Astrocyte (in vitro differentiated cells and primary cell): ENCODE measurements around the gene CFAP97D2. TPM values are rescaled to one million over a fixed set of nuclear protein-coding genes. Genes with fewer than 3 reads are reported as not detected.

ENCODE experiments used
- DNase-seq: peaks from one replicate; pipeline ENCODE4 v3.0.0-alpha.2; 2010; ENCODE audit warnings: low read depth
- FAIRE-seq: peaks from 2 replicates; lab custom pipeline; 2011; peaks lifted over from hg19 to GRCh38; lab: Jason Lieb, UNC
- H2AFZ ChIP-seq: 2 replicates; pipeline ENCODE4 v1.6.0; 2012; ENCODE audit warnings: low read depth, low read length, inconsistent platforms
- H3K27ac ChIP-seq: 2 replicates; pipeline ENCODE4 v1.5.1; 2011; ENCODE audit warnings: low read depth, low read length, inconsistent platforms
- H3K27me3 ChIP-seq: 2 replicates; pipeline ENCODE4 v1.6.0; 2011; ENCODE audit warnings: low read length, inconsistent platforms; ENCODE audit not compliant: insufficient read depth
- H3K36me3 ChIP-seq: 2 replicates; pipeline ENCODE4 v1.5.1; 2011; ENCODE audit warnings: low read length, inconsistent platforms; ENCODE audit not compliant: insufficient read depth
- H3K4me1 ChIP-seq: 2 replicates; pipeline ENCODE4 v1.5.1; 2011; ENCODE audit warnings: low read length, inconsistent platforms; ENCODE audit not compliant: insufficient read depth
- H3K4me2 ChIP-seq: 2 replicates; pipeline ENCODE4 v1.6.0; 2012; ENCODE audit warnings: low read length, inconsistent platforms
- H3K4me3 ChIP-seq: 2 replicates; pipeline ENCODE4 v1.5.1; 2011; ENCODE audit warnings: low read depth, mild to moderate bottlenecking, low read length, inconsistent platforms; ENCODE audit not compliant: insufficient read depth
- H3K79me2 ChIP-seq: 2 replicates; pipeline ENCODE4 v1.6.0; 2012; ENCODE audit warnings: mild to moderate bottlenecking, low read length, inconsistent platforms; ENCODE audit not compliant: insufficient read depth
- H3K9ac ChIP-seq: 2 replicates; pipeline ENCODE4 v1.6.0; 2012; ENCODE audit warnings: mild to moderate bottlenecking, low read length, inconsistent platforms
- H3K9me3 ChIP-seq: 2 replicates; pipeline ENCODE4 v1.5.1; 2012; ENCODE audit warnings: low read depth, mild to moderate bottlenecking, low read length, inconsistent platforms; ENCODE audit not compliant: insufficient read depth
- H4K20me1 ChIP-seq: 2 replicates; pipeline ENCODE4 v1.6.0; 2012; ENCODE audit warnings: low read length, inconsistent platforms; ENCODE audit not compliant: insufficient read depth
- H3K27ac Mint-ChIP-seq: one replicate; pipeline ENCODE4 v1.8.0; 2021; ENCODE audit warnings: mild to moderate bottlenecking, mixed read lengths; ENCODE audit not compliant: unreplicated experiment
- H3K27me3 Mint-ChIP-seq: one replicate; pipeline ENCODE4 v1.8.0; 2021; ENCODE audit warnings: low read depth, mixed read lengths; ENCODE audit not compliant: unreplicated experiment
- H3K36me3 Mint-ChIP-seq: one replicate; pipeline ENCODE4 v1.8.0; 2021; ENCODE audit warnings: low read depth, mixed read lengths; ENCODE audit not compliant: unreplicated experiment
- H3K4me1 Mint-ChIP-seq: one replicate; pipeline ENCODE4 v1.8.0; 2021; ENCODE audit warnings: low read depth, mixed read lengths; ENCODE audit not compliant: unreplicated experiment
- H3K4me3 Mint-ChIP-seq: one replicate; pipeline ENCODE4 v1.8.0; 2021; ENCODE audit warnings: mild to moderate bottlenecking, moderate library complexity, mixed read lengths; ENCODE audit not compliant: unreplicated experiment
- H3K9me3 Mint-ChIP-seq: one replicate; pipeline ENCODE4 v1.8.0; 2021; ENCODE audit warnings: mild to moderate bottlenecking, mixed read lengths; ENCODE audit not compliant: unreplicated experiment
- CTCF ChIP-seq: IDR thresholded peaks from 2 replicates; pipeline ENCODE4 v1.5.1; 2011; ENCODE audit warnings: low read depth, mild to moderate bottlenecking, inconsistent platforms, low read length, moderate library complexity; ENCODE audit not compliant: insufficient read depth
- EZH2 ChIP-seq: IDR thresholded peaks from 2 replicates; pipeline ENCODE4 v1.6.1; 2012; ENCODE audit warnings: mild to moderate bottlenecking, low read length, inconsistent platforms; ENCODE audit not compliant: insufficient read depth
- total RNA-seq: library from RNA; stranded (reverse); gene quantifications from 2 replicates; pipeline ENCODE4 v1.2.1, GENCODE V29; 2021

CFAP97D2 gene
- total RNA-seq, 1 donor from 2014 or later: not detected

- Histone ChIP-seq H3K4me2 (no peak overlapping the region), H3K4me1 (no peaks in the 10 kb centered on the region), H4K20me1 (no peaks in the 10 kb centered on the region), H3K36me3 (no peaks in the 10 kb centered on the region), H3K27me3 (peaks cover 9% of the 10 kb centered on the region), H3K27ac (no peak overlapping the region), H3K4me3 (no peak overlapping the region), H3K79me2 (no peaks in the 10 kb centered on the region), H2AFZ (no peak overlapping the region), H3K9me3 (no peaks in the 10 kb centered on the region), H3K9ac (no peak overlapping the region)
- DNase-seq (no peak), FAIRE-seq (no peak)
- peaks cover 32% of the 10 kb centered on the region for H3K27me3 Mint-ChIP-seq
- H3K36me3 Mint-ChIP-seq: no peaks in the 10 kb centered on the region
- H3K4me1 Mint-ChIP-seq: no peaks in the 10 kb centered on the region
- TF ChIP-seq EZH2 (no peak), CTCF (no peak)
- no peaks in the 10 kb centered on the region for H3K9me3 Mint-ChIP-seq
- H3K27ac Mint-ChIP-seq: no peak overlapping the region
- H3K4me3 Mint-ChIP-seq: no peak overlapping the region
Observed at GRCh38 chr13:114144606-114145244, 34.3 kb upstream of the CFAP97D2 start.

GRCh38 chr13:114145256-114145655, 33.8 kb upstream of the CFAP97D2 start:
- peaks cover 9% of the 10 kb centered on the region for H3K27me3 ChIP-seq
- DNase-seq (no peak), FAIRE-seq (no peak)
- H3K9me3 ChIP-seq: no peaks in the 10 kb centered on the region
- TF ChIP-seq EZH2 (no peak), CTCF (no peak)
- Mint-ChIP-seq H3K9me3 (no peaks in the 10 kb centered on the region), H3K27ac (no peak overlapping the region), H3K36me3 (no peaks in the 10 kb centered on the region), H3K4me1 (no peaks in the 10 kb centered on the region), H3K27me3 (peaks cover 34% of the 10 kb centered on the region), H3K4me3 (no peak overlapping the region)
- no peak overlapping the region for H2AFZ ChIP-seq
- no peak overlapping the region for H3K4me2 ChIP-seq
- no peak overlapping the region for H3K27ac ChIP-seq
- H3K4me3 ChIP-seq: no peak overlapping the region
- no peaks in the 10 kb centered on the region for H3K79me2 ChIP-seq
- no peaks in the 10 kb centered on the region for H3K4me1 ChIP-seq
- H4K20me1 ChIP-seq: no peaks in the 10 kb centered on the region
- no peak overlapping the region for H3K9ac ChIP-seq
- H3K36me3 ChIP-seq: no peaks in the 10 kb centered on the region

GRCh38 chr13:114145722-114146121, 33.3 kb upstream of the CFAP97D2 start:
- Histone ChIP-seq H3K4me3 (no peak overlapping the region), H2AFZ (no peak overlapping the region), H3K27me3 (peaks cover 9% of the 10 kb centered on the region), H3K9me3 (no peaks in the 10 kb centered on the region), H3K4me1 (no peaks in the 10 kb centered on the region), H3K9ac (no peak overlapping the region), H4K20me1 (no peaks in the 10 kb centered on the region), H3K27ac (no peak overlapping the region), H3K36me3 (no peaks in the 10 kb centered on the region), H3K79me2 (no peaks in the 10 kb centered on the region), H3K4me2 (no peak overlapping the region)
- FAIRE-seq: no peak
- Mint-ChIP-seq H3K4me1 (no peaks in the 10 kb centered on the region), H3K27ac (no peak overlapping the region), H3K9me3 (no peaks in the 10 kb centered on the region), H3K4me3 (no peak overlapping the region), H3K27me3 (peaks cover 37% of the 10 kb centered on the region), H3K36me3 (no peaks in the 10 kb centered on the region)
- TF ChIP-seq CTCF: no peak
- TF ChIP-seq EZH2: no peak
- DNase-seq: no peak
